HG03565 (cell line): Measurements from ENCODE around the gene FLRT2.

Source experiments
- ATAC-seq: cut with Tn5 transposase; IDR thresholded peaks from one replicate; pipeline ENCODE4 v1.9.1; 2021; ENCODE audit warnings: mild to moderate bottlenecking, moderate library complexity; ENCODE audit not compliant: unreplicated experiment

The FLRT2 gene, protein sequence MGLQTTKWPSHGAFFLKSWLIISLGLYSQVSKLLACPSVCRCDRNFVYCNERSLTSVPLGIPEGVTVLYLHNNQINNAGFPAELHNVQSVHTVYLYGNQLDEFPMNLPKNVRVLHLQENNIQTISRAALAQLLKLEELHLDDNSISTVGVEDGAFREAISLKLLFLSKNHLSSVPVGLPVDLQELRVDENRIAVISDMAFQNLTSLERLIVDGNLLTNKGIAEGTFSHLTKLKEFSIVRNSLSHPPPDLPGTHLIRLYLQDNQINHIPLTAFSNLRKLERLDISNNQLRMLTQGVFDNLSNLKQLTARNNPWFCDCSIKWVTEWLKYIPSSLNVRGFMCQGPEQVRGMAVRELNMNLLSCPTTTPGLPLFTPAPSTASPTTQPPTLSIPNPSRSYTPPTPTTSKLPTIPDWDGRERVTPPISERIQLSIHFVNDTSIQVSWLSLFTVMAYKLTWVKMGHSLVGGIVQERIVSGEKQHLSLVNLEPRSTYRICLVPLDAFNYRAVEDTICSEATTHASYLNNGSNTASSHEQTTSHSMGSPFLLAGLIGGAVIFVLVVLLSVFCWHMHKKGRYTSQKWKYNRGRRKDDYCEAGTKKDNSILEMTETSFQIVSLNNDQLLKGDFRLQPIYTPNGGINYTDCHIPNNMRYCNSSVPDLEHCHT

DNA sequence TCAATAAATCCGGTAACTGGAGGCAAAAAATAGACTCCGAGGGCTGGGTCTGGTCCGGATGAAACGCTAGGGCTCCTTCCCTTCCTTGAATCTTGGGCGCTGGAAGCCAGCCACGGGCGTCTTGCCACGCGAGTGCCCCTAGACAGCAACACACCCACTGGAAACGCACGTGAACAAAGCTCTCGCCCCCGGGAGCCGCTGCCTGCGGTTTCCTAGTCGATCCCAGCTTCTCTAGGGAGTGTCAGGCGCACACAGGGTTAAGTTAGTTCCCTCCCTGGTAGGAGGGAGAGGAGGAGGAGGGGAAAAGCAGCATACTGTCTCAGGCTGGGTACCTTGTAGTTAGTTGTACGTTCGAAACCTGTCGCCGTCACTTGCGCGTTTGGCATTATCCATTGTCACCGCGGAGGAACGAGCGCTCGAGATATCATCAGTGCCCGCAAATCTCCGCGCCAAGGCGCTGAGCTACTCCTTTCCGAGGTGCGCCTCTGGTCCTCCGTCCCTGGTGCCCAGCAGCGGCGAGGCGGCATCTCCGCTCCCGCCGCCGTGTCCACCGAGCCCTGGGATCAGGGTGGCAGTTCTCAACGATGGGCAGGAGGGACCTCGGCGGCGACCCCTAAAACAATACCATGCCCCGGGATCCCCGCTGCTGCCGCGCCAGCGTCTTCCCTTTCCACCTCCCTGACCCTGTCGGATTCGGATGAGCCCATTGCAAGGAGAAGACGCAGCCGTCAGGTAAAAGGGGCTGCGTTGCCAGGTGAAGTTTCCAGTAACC, at the start of gene FLRT2:
FLRT2 (plus strand) TSS at position 342 of the 772 bp plus-strand sequence. CDS start 91,371 bp downstream, outside the sequence.
- no peak for ATAC-seq

DNA sequence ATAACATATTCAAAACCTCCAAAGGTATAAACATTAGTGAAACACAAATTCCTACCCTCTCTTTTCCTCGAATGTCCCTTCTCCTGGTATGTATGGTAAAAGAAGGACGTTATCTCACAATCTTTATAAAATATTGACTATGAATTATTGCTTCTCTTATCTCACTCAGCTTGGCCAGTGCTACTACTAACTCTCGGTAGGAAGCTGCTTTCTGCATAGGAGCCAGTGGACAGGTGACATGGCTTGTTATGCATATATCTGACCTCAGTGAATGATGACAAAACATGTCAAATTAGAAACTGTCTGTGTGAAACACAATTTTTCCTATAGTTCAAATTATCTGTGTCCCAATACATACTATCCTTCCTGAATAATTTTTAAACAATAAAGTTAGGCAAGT, 48.5 kb upstream of the FLRT2 start:
- no peak for ATAC-seq

- ATAC-seq: no peak
Measured at GRCh38 chr14:85482552-85482951, 47.4 kb upstream of the FLRT2 start.

- no peak for ATAC-seq
Measured at GRCh38 chr14:85483037-85483436, 46.9 kb upstream of the FLRT2 start.

DNA sequence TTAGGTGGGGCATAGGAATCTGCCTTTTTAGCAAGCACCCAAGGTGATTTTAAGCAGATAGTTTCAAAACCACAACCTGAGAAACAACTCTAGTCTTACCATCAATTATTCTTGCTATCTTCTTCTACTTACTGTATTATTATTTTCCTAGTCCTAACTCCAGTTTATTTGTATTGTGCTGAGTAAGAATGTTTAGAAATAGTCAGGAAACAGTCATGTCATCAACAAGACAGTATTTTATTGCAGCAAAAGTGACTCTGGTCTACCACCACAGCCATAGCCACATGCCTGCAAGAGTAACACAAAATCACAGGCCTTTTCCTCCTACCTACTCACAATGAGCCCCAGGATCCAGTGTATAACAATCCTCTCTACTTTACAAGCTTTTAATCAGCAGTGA, 46.3 kb upstream of the FLRT2 start:
- ATAC-seq: no peak

DNA sequence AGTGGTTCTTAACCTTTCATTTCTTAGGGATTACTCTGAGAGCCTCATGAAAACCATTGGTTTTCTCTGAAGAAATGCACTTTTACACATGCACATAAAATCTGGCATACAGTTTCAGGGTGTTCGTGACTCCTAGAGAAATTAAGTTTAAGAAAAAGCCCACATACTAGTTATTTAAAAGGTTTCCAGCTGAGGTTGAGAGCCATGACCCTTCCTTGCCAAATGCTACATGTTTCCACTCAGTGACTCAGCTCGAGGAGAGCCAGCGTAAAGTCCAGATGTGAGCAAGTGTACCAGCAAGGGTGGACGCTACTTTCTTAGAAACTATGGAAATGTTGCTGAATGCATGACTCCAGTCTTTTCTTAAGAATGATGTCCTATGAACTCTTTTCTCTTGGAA, 42.7 kb upstream of the FLRT2 start:
- ATAC-seq: no peak

DNA sequence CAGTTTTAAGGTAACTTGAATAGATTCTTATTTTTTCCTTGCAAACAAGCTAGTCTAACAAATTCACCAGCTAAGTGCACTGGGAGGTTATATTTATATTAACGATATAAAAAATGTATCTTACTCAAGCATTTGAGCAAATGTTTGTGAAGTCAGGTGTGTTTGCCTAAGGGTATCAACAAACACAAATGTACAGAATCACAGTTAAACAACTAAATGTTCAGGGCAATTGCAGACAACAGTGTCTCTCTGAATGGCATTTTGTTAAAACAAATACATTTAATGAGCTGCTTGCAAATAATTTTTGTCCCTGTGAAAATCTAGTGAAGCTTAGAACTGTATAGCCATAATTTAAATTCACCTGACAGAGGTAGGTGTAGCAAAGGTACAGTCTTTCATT, 28.2 kb upstream of the FLRT2 start:
- ATAC-seq: no peak

- no peak for ATAC-seq
Measured at GRCh38 chr14:85508863-85509262, 21.1 kb upstream of the FLRT2 start.

DNA sequence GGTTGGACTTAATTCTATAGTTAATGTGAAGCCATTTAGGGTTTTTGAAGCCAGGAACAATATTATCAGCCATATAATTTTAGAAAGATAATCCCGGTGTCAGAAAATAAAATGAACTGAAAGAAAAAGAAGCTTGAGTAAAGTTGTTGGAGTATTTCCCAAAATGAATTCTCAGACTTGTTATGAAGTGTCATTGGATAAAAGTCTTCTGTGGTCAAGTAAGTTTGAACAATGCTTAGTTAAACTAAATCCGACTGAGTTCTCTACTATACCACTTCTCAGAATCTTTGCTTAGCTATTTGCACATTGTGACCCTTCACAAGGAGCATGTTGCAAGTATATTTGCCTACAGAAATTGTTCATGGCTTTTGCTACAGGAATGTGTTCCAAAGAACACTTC, 17.5 kb upstream of the FLRT2 start:
- no peak for ATAC-seq

DNA sequence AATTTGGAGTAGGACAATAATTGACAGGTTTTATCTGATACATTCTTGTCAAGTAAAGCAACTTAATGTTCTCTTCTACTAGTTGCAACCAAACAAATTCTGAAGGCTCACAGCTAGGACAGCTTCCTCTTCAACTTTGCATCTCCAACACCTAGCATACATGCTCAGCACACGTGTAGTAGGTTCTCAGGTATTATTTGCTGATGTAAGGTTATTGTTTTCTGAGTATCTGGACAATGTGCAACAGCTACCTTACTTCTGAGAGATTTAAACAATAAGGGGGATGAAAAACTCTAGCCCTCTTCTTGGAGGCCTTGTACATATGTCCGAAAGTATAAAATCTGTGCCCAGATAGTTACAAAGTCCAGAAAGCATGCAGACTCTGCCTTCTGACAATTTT, 15.5 kb upstream of the FLRT2 start:
- ATAC-seq: no peak

GRCh38 chr14:85516239-85517113, 13.5 kb upstream of the FLRT2 start:
- ATAC-seq: no peak

DNA sequence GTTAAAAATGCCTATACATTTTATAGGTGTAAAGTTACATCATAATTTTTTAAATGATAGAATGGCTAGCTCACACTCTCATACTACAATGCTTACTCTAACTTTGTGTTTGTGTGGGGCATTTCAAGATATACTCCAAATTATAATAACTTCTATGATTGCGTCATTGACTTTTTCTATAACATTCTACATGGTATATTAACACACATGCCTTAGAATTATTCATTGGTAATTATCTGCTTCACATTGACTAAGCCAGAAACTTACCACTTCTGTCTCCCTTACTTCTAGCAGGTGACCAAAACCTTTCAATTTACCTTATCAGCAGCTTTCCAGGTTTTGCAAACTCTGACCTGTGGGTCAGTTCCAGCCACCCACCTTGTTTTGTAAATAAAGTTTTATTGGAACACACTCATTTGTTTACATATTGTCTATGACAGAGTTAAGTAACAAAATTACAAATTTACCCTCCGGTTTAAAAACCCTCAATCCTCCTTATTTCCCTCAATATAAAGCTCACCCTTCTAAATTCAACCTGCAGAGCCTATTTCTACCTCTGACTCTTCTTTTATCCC, 12.7 kb upstream of the FLRT2 start:
- ATAC-seq: no peak

DNA sequence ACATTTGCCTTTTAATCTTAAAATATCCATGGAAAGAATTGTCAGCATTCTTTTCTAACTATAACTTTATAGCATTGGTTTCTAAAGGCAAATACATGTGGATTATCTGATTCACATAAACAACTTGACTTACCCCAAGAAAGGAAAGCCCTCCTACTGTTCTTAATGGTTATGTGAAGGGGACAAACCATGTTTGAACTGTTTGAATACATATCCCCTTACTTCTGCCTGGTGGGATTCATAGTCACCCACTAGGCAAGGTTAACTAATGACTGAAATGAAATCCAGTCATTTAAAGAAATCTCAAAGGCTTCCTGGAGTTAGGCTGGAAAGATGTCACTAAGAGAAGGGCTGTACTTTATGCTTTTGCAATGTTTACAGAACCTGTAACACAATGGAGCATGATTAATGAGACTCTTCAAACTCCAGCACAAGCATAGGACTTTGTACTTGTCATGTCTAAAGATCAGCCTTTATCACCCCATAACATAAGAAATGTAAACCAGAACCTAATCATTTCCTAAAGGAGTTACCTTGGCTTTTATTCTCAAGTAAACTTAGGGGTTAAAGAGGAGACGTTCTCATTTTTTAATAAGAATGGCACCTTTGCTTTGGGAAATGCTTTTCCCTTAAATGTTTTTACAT, 10.2 kb upstream of the FLRT2 start:
- ATAC-seq: no peak

DNA sequence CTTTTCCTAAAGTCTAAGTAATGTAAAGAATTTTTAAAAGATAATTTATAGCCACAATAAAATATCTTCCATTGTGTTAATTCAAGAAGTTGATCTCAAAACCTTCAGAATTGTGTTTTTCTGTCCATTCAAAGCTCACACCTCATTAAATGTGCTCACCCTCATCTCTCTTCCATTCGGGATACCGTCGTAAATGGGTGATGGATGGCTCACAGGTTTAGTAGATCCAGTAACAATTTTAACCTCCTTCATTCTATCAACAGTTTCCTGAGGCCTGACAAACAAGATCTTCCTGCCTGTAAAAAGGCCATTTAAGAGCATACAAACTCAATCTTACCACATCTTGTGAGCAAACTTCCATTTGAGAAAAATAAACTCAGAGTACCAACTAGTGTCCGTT, 9.4 kb upstream of the FLRT2 start:
- no peak for ATAC-seq

- no peak for ATAC-seq
Measured at GRCh38 chr14:85523624-85524023, 6.3 kb upstream of the FLRT2 start.

DNA sequence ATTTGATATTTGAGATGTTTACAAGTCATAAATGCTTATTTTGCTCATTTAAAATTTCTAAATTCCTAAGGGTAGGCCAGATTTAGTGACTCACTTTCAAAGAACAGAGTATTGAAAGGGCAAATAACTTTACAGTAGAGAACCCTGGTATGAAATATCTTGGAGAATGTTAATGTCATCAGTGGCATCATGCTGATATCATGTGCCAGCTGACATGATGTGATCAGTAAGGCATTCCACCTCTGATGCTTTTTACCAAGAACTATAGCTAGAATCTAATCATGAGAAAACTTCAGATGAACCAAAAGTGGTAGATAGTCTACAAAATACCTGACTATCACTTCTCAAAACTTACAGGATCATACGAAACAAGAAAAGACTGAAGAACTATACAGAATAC, 2.9 kb upstream of the FLRT2 start:
- no peak for ATAC-seq

GRCh38 chr14:85527445-85528035, 2.4 kb upstream of the FLRT2 start:
- ATAC-seq: no peak

DNA sequence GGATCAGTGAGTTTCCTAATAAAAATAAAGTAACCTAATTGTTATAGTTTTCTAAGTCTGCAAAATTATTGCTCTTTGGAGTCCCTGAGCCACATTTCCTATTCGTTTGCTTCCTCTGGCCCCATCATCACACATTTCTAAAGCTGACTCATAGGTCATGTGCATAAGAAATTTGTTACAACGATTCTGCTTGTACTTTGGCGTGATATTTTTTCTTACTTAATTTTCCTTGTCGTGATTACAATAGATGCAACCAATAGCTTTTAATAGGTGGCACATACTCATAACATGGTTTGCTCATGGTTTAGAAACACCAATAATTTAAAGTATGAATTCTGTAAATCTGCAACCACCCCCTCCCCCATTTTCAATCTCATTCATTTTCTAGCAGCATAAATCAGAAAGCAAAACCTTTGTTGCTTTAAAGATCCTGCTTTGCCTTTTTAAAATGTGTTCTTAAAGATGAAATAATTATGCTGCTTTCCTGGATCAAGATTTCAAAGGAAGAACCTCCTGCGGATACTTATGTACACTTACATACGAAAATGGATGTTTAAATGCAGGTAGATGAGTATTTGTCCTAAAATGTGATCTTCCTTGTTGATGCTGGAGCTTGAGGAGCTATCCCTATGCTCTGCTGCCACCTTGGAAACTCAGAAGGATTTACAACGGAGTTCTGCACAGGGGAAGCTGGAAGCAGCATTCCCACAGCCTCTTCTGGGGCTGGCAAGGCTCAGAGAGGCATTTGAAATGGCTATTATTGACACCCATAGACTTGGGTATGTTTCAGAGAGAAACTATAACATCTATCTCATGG, 1.7 kb upstream of the FLRT2 start:
- no peak for ATAC-seq
